Activated CD4-positive, alpha-beta T cell treated with anti-CD3 and anti-CD28 coated beads, Interleukin-2, Interleukin-6, amounts not matched to agents 100 ng/mL and 50 ng/mL, durations not matched to agents 16 hours and 8 hours (primary cell): ENCODE results near the gene RPS24.
"Not testable (repeated sequence)": the region's sequence is repeated elsewhere in the genome, so short reads cannot be mapped to it uniquely, and the experiment has no call there.

ENCODE experiments used
- DNase-seq: peaks from one replicate; pipeline ENCODE4 v3.0.0-alpha.2; 2020

RPS24 gene

DNA sequence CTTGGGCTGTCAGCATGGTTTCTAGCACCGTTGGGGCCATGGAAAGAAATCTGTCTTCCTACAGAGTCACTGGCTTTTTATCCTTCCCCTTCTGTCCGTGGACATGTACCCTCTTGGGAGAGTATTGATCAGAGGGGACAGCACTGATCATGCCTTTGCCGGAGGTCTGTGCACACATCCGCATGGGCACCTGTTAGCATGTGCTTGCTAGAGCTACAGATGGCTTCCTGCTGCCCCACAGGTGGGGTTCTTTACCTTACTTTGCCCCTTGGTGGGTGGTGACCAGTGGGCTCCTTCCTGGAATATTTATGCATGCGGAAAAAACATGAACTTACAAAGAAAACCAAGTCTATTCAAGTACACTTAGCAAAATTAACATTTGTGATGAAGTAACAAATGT is 24.9 kb downstream of the RPS24 start:
- DNase-seq = no peak

DNA sequence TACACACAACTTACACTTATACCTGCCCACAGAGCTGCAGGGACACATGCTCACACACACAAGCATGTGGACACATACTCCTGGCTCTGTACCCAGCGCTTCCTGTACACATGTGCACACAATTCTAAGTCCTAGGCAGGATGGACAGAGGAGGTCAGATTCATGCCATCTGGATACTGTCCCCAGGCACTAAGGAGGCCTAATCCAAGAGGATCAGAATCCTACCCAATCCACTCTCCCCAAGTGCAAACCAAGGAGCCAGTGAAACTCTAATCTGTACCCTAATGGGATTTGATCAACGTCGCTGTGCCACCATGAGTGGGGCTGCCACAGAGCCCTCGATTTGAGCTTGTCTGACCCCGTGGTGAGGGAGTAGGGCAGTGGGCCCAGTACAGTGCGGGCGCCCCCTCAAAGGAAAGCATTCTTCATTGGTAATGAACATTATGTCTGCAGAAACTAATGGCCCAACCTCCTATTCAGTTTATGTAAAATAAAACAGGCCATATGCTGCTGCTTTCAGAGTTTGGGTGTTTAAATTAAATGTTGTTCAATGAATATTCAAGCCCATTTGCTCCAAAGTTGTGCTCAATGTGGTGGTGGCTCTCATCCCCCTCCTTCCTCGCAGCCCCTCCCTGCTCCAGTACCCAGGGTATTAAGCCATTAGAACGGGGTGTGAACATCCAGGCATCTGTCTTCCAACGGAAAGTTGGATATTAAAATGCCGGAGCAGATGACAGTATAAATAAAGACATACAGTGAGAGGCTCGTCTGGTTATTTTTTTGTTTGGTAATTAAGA is 26.4 kb downstream of the RPS24 start:
- DNase-seq = no peak

DNA sequence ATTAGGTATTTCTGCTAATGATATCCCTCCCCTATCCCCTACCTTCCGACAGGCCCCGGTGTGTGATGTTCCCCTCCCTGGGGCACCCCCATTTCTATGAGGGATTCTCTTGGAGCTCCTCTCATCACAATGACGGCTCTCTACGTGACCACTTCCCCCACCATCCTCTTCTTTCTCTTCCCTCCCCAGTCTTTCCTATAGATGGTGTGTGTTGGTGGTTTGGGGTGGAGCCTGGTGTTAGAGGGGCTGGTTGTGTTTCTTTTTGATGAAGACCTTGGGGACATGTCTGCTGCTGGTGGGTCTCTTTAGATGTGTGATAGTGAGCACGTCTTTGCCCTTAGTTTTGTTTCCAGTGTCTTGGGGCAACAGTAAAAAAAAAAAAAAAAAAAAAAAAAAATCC is 28.6 kb downstream of the RPS24 start:
- no peak for DNase-seq

DNA sequence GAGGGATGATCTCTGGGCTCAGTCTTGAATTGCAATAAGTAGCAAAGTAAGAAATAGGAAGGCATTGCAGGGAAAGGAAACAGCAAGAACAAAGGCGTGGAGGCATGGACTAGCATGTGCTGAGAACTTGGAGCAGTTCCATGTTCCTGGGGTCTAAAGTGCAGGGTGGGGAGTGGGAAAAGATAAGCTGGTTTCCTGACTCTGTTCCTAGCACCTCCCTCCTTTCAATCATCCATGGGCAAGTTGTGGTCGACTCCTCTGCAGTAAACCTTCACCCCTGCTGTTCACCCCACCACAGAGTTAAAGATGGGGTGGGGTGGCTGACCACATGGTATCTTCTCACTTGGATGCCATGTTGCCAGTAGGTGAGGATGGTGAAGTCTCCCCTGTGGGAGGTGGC is 29.6 kb downstream of the RPS24 start:
- no peak for DNase-seq

DNA sequence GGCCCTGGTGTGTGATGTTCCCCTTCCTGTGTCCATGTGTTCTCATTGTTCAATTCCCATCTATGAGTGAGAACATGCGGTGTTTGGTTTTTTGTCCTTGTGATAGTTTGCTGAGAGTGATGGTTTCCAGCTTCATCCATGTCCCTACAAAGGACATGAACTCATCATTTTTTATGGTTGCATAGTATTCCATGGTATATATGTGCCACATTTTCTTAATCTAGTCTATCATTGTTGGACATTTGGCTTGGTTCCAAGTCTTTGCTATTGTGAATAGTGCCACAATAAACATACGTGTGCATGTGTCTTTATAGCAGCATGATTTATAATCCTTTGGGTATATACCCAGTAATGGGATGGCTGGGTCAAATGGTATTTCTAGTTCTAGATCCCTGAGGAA is 31.3 kb downstream of the RPS24 start:
- not testable (repeated sequence) for DNase-seq

DNA sequence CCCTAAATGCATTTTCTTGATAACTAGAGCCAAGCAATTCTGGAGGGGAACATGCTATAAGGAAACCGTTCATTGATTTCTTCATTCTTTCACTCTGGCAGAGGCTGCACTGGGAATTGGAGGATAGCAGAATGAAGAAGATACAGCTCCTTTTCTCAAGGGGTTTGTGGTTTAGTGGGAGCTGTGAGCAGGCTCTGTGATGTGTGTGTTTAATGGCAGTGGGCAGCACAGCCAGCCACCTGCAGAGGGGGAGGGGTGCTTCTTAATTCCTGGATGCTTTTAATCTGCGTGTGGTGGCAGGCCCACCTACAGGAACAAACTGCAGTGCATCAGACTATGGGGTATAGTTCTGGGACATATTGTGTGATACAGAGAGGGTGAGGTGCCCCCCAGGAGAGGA is 31.9 kb downstream of the RPS24 start:
- DNase-seq = no peak

DNA sequence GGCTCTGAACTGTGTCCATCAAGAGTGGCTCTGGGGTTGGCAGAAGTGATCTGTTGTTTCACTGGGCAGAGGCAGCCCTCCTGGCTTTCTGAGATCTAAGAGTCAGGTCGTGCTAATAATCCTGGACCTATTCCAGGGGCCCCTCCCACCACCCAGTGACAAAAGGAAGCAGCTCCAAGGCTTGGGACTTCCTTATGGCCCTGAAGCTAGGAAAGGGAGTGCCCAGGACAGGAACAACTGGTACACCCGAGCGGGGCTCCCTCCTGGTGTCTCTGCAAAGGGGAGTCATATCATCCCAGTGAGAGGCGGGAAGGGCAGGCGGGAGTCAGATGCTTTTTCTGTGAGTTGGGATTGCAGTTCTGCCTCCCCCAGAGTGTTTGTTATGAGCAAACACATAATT is 32.3 kb downstream of the RPS24 start:
- DNase-seq = no peak

DNA sequence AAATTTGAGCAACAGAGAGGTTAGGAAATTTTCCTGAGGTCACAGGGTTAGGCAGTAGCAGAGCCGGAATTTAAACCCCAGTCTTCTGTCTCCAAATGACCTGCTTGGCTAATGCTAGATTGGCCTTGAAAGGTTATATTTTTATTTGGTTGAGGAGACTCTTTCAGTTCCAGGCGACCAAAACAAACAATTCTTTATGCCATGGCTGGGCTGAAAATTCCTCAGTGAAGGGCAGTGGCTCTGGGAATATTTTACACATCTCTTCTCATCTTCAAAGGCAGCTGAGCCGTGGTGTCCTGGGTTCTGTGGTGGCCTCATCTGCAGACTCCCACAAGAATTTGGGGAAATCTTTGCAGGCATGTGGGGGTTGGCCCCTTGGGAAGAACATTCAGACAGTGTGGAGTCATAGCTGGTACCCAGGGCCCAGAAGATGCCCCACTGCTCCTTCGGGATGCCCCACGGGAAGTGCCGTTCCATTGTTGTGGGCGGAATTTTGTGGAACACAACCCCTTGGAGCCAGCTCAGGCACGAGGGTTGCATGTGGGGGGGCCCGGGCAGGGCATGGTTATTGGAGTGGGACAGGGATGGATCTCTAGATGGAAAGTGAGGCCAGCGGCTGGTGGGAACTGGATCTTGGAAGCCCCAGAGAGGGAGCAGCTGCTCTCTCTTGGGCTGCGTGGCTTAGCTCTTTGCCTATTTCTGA is 33.2 kb downstream of the RPS24 start:
- no peak for DNase-seq

DNA sequence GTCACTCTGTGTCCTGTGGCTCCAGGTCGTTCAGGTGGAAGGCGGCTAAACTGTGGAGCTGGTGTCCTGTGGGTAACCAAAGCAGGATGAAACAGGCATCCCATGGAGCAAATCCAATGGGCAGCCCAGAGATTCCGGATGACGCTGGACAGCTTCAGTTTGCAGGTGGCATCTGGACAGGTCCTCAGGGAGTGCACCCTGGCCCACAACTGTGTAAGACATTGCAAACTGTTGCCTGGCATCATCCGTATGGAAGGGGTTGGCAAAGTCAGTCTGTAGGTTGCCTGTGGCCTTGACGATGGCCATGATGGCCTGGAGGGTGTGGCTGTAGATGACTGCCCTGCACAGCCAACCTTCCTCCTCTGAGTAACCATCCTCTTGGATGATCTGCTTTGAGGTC is 35.5 kb downstream of the RPS24 start:
- DNase-seq = no peak

DNA sequence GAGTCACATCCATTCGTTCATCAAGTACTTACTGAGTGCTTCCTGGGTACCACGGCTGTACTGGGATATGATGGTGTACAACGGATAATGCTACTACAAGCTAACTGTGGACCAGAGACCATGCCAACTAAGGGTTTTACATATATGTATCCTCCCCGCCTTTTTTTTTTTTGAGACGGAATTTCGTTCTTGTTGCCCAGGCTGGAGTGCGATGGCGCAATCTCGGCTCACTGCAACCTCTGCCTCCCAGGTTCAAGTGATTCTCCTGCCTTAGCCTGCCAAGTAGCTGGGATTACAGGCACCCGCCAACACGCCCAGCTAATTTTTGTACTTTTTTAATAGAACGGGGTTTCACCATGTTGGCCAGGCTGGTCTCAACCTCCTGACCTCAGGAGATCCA is 36.4 kb downstream of the RPS24 start:
- DNase-seq = not testable (repeated sequence)

DNA sequence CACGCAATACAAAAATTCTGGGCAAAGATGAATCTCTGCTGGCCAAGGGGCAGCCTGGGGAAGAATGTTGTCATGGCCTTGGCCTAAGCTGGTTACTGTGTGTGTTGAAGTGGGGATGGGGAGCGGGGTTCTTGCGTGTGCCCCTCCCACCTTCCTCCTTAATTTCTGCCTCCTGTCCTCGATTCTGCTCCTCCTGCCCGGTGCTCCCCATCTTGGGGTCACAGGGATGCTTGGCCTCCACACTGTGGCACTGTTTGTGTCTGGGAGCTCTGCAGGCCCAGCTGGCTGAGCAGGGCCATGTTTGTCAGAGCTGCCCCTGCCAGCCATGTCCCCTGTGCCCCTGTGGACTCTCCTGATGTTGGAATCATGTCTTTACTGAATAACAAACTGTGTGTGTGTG is 37.1 kb downstream of the RPS24 start:
- DNase-seq = no peak

DNA sequence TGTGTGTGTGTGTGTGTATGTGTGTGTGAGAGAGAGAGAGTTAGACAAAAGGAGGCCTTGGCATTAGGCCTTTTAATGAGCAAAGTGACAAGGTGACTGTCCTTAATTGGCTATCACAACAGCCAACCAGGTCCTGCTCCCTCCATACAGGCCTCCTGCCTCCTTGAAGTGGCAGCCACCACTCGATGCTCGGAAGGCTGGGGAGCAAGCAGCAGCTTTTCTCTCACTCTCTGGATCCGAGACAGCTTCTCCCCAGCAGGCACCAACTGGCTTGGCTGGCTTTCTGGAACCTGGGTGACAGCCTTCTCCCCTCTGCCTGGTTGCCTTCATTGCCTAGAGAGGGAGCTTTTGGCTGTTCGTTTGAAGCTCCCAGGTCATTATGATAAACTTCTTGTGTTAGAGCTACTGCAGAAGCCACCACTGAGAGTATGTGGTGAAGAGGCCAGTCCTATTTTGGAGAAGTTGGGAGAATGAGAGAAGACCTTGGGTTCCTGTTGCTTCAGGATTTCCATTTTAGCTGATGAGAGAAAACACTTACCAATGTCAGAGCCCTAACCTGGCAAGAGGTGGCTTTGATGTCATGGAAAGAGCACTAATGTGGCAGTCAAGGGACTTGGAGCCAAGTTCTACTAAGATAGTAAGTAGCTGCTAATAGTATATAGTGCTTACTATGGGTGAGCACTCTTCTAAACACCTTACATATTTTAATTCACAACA is 37.6 kb downstream of the RPS24 start:
- DNase-seq = no peak

DNA sequence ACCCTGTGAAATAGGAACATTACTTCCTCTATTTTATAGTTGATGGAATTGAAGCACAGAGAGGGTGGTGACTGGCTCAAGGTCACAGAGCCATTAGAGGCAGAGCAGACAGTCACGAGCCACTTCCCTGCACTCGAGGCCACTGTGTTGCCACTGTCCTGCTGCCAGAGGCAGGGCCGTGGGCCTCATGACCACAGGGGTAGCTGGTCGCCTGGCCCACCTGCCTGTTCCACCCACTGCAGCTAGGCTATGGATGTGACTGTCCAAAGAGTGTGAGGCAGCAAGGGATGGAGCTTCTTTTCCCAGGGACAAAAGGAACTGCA is 38.2 kb downstream of the RPS24 start:
- no peak for DNase-seq

DNA sequence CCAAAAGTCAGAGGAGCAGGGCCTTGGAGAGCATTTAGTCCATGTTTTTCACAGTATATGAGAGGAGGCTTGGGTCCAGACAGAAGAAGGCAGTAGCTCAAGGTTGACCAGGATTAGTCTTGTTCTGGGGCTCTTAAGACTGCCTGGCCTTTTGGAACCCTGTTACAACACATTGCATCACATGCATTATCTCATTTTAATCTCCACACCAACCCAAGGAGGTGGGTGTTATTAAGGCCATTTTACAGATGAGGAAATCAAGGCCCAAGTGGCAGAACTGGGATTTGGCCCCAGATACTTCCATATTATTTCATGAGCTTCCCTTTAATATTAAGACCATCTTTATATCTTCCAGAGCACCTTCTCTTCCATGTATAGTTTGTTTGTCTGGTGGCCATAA is 38.8 kb downstream of the RPS24 start:
- no peak for DNase-seq

DNA sequence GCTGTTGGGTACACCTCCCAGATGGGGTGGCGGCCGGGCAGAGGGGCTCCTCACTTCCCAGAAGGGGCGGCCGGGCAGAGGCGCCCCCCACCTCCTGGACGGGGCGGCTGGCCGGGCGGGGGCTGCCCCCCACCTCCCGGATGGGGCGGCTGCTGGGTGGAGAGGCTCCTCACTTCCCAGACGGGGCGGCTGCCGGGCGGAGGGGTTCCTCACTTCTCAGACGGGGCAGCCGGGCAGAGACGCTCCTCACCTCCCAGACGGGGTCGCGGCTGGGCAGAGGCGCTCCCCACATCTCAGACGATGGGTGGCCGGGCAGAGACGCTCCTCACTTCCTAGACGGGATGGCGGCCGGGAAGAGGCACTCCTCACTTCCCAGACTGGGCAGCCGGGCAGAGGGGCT is 42.1 kb downstream of the RPS24 start:
- not testable (repeated sequence) for DNase-seq

DNA sequence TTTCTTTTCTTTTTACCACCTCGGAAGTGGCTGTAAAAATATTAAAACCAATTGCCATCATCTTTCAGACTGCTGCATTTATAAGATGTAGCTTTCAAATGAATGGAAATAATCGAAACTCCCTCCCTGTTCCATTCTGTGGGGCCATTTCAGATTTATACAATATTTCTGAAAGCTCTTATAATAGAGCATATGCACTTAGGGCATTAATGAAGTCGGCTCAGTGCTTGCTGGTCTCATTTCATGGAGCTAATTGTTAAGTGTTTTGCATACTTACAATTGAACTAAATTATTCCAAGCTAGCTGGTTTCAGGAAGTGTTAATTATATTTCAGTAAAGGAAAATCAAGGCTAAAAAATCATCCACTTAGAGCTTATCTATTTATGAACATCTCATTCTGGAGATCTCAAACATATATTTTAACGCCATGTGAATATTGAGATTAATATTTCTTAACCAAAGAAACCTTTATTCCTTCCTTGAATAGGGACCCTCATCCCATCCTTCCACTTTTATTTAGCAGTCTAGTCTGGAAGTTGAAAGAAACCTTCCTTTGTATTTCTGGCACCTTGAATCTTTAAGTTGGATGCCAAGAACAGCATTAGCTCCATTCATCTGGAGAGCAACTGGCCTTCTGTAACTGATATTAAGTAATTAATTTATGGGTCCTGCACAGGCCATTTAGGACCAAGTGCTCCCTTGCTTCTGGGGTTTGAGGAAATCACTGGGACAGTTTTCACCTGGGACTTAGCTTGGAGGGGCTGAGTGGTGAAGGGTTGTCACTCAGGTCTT is 45.1 kb downstream of the RPS24 start:
- no peak for DNase-seq

DNA sequence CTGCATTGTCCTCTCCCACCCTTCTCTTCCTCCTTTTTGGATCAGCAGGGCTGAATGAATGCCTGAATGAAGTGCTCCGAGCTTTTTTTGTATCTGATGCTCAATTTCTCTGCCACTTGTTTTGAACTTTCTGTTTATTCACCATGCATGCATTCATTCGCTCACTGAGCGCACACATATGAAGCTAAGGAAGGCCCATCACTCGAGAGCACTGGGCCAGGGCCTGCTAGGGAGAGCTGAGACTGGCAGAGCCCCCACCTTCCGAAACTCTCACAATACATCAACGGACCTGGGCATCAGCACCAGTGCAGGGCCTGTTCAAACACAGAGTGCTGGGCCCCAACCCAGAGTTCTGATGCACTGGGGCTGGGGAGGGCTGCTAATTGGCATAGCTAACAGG is 45.7 kb downstream of the RPS24 start:
- DNase-seq = no peak

DNA sequence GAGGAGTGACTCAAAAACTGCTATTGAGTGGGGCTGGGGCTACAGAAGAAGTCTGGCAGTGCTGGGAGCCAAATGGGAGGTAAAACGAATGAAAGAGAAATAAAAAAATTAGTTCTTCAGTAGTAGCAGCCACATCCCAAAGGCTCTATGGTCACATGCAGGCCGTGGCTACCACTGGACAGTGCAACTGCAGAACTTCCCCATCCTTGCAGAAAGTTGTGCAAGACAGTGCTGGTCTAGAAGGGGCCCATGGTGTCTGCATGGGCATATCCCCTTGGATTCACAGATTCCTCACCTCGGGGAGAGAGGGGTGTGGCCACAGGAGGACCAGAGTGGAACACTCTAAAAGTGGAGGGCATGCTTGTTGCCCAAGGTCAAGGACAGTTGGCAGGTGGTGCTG is 47.6 kb downstream of the RPS24 start:
- no peak for DNase-seq

DNA sequence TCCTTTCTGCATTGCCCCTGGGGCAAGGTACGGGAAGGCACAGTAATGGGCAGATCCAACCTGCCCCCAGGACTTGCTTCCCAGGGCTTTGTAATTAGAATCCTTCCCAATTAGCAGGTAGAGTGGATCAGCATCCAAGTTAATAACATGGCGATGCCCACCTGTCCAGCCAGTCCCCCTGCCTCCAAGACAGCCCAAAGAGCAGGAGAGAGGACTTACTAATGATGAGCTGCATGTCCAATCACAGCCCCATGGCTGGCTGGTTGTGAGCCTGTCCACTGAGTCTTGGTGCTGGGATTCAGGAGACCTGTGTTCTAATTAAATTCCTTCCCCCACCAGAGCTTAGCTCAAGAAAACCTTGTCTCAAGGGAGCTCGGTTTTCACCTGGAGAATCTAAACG is 49.0 kb downstream of the RPS24 start:
- no peak for DNase-seq
